ENCODE results near the gene CEACAM16. TPM values are rescaled to one million over a fixed set of nuclear protein-coding genes. Genes with fewer than 3 reads are reported as not detected.

CEACAM16 gene
- total RNA-seq, 4 donors from 2014 or later, result not detected

- Histone ChIP-seq H3K4me3 (no peak overlapping the region), H3K4me1 (no peaks in the 10 kb centered on the region), H3K27ac (no peak overlapping the region), H3K36me3 (no peaks in the 10 kb centered on the region), H3K9me3 (no peaks in the 10 kb centered on the region), H3K27me3 (no peaks in the 10 kb centered on the region)
- TF ChIP-seq, protein P1, sequence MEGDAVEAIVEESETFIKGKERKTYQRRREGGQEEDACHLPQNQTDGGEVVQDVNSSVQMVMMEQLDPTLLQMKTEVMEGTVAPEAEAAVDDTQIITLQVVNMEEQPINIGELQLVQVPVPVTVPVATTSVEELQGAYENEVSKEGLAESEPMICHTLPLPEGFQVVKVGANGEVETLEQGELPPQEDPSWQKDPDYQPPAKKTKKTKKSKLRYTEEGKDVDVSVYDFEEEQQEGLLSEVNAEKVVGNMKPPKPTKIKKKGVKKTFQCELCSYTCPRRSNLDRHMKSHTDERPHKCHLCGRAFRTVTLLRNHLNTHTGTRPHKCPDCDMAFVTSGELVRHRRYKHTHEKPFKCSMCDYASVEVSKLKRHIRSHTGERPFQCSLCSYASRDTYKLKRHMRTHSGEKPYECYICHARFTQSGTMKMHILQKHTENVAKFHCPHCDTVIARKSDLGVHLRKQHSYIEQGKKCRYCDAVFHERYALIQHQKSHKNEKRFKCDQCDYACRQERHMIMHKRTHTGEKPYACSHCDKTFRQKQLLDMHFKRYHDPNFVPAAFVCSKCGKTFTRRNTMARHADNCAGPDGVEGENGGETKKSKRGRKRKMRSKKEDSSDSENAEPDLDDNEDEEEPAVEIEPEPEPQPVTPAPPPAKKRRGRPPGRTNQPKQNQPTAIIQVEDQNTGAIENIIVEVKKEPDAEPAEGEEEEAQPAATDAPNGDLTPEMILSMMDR (IDR thresholded peaks at IDR 0.05 in 4 of 5, conservative IDR thresholded peaks at IDR 0.05 in 1 of 5), result no peak
- no peak for TF ChIP-seq POLR2A (IDR thresholded peaks at IDR 0.05)
- intact Hi-C loops (cut with DNase I; ENCODE audit: low total_unique reads) (no loop called here), in situ Hi-C loops (cut with MboI; ENCODE audit: low sequenced_read_pairs in 4 of 4) (no loop called here)
- DNase-seq, result no peak
- no peak for ATAC-seq
Observed at GRCh38 chr19:44734357-44734756, 35.4 kb downstream of the CEACAM16 start.

DNA sequence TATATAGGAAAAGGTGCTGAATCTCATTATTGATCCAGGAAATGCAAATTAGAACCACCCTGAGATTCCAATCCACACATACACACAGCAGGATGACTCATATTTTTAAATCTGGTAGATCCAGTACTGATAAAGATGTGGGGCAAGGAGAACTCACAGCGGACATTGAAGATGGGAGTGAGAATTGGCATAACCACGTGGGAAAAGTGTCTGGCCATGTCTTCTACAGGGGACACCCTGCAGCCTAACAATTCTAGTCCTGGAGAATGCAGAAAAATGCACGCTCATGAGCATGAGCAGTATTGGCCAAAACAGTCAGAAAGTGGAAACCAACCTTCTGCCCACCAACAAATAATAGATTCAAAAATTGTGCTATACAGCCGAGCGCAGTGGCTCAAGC is 36.1 kb downstream of the CEACAM16 start:
- Histone ChIP-seq H3K9me3 (no peaks in the 10 kb centered on the region), H3K27me3 (no peaks in the 10 kb centered on the region), H3K36me3 (no peaks in the 10 kb centered on the region), H3K4me3 (no peak overlapping the region), H3K27ac (no peak overlapping the region), H3K4me1 (no peaks in the 10 kb centered on the region)
- in situ Hi-C loops (cut with MboI; ENCODE audit: low sequenced_read_pairs in 4 of 4), result no loop called here
- intact Hi-C loops (cut with DNase I; ENCODE audit: low total_unique reads), result no loop called here
- no peak for DNase-seq
- TF ChIP-seq, protein P1 (IDR thresholded peaks at IDR 0.05 in 4 of 5, conservative IDR thresholded peaks at IDR 0.05 in 1 of 5), result no peak
- TF ChIP-seq POLR2A (IDR thresholded peaks at IDR 0.05), result no peak
- no peak for ATAC-seq

DNA sequence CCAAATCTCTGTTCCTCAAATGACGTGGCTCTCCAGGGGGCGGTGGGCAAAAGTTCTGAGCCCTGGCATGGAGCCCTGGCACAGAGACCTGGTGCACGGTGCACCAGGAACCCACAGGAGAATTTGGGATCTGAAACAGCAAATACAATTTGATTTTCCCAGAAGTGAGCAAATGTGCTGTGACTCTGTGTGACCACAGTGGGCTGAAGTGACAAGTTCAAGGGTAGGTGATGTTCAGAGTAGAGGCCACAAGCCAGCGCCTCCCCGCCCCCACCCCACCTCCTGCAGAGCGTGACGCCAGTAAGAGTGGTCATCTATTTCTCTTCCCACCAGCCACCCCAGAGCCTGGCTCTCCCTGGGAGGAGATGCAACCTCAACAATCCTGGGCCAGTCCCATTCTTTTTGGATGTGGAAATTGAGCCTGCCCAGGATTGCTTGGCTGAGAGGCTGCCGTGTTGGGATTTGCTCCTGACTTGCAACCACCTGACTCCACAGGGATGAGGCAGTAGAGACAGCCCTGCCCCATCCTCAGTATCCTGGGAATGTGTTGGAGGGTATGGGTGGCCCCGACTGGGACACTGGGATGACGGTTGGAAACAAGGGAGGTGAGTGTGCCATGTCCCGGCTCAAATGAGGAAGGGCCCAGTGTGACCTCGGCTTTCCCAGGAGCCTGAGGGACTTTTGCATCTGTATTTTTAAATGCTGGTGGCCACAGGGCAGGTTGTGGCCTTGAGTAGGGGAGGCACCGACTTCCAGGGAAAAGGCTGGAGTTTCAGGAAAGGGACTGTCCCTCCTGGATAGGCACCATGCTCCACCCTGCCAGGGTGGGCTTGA is 38.5 kb downstream of the CEACAM16 start:
- no peak for TF ChIP-seq POLR2A (IDR thresholded peaks at IDR 0.05)
- TF ChIP-seq, protein P1 (IDR thresholded peaks at IDR 0.05 in 4 of 5, conservative IDR thresholded peaks at IDR 0.05 in 1 of 5), result no peak
- Histone ChIP-seq H3K4me1 (peaks cover 11 to 20% of the 10 kb centered on the region in 2 donors), H3K4me3 (no peak overlapping the region), H3K27ac (no peak overlapping the region), H3K9me3 (no peaks in the 10 kb centered on the region), H3K36me3 (no peaks in the 10 kb centered on the region), H3K27me3 (no peaks in the 10 kb centered on the region)
- intact Hi-C loops (cut with DNase I; ENCODE audit: low total_unique reads), result no loop called here
- ATAC-seq (no peak), DNase-seq (no peak)
- in situ Hi-C loops (cut with MboI; ENCODE audit: low sequenced_read_pairs in 4 of 4), result no loop called here

DNA sequence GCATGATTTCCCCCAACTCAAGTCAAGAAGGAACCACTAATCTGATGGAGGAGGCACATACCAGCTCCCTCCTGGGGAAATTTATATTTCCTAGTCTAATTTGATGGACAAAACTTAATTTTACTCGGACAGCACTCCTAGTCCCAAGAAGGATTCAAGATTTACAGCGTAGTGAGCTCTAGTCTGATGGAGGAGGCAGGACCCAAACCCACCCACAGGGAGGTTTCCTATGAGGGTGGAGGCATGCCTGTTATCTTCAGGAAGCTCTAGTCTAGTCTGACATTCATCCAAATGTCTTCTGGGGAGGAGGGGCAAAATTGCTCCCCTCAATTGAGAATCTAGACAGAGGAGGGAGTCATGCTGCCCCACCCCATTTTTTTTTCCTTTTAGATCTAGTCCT is 39.2 kb downstream of the CEACAM16 start:
- in situ Hi-C loops (cut with MboI; ENCODE audit: low sequenced_read_pairs in 4 of 4), result no loop called here
- H3K9me3 ChIP-seq, result no peaks in the 10 kb centered on the region
- DNase-seq (no peak), ATAC-seq (no peak)
- H3K36me3 ChIP-seq, result no peaks in the 10 kb centered on the region
- H3K27ac ChIP-seq, result no peak overlapping the region
- intact Hi-C loops (cut with DNase I; ENCODE audit: low total_unique reads), result no loop called here
- TF ChIP-seq, protein P1 (IDR thresholded peaks at IDR 0.05 in 4 of 5, conservative IDR thresholded peaks at IDR 0.05 in 1 of 5), result no peak
- TF ChIP-seq POLR2A (IDR thresholded peaks at IDR 0.05), result no peak
- H3K27me3 ChIP-seq, result no peaks in the 10 kb centered on the region
- peaks cover 18 to 26% of the 10 kb centered on the region in 2 donors for H3K4me1 ChIP-seq
- no peak overlapping the region for H3K4me3 ChIP-seq
